Common myeloid progenitor, CD34-positive (primary cell): ENCODE data around the gene ABCA10.

Experiments used
- CTCF ChIA-PET: fragments of 350-600 bp; sonication (Branson Sonifier 250); formaldehyde crosslinking; loops from one replicate; lab custom pipeline; 2021; ENCODE audit warnings: antibody characterized with exemption; lab: Charles Lee
- POLR2A ChIA-PET: fragments of 350-600 bp; sonication (Branson Sonifier 250); formaldehyde crosslinking; loops from one replicate; lab custom pipeline; 2021; ENCODE audit warnings: antibody characterized with exemption; lab: Charles Lee
- DNase-seq, 3 donors: peaks; one replicate each; pipeline versions ENCODE4 v3.0.0 to v3.0.0-alpha.2; 2013
- H3K27ac ChIP-seq, 2 experiments: 1 replicate in 1 of 2; 2 replicates in 1 of 2; pipeline ENCODE4 v1.7.0; 2013; ENCODE audit warnings: inconsistent platforms in 2 of 2, low read length in 2 of 2, mild to moderate bottlenecking in 2 of 2, low read depth in 1 of 2, moderate library complexity in 1 of 2; ENCODE audit not compliant: severe bottlenecking in 2 of 2, insufficient read depth in 1 of 2, poor library complexity in 1 of 2
- H3K27me3 ChIP-seq, 5 experiments: replicated peaks in 2 of 5; 1 replicate in 3 of 5; 2 replicates in 2 of 5; pipeline versions ENCODE4 v1.6.1 to v1.7.0; 2013; ENCODE audit warnings: low read length in 4 of 5, mild to moderate bottlenecking in 2 of 5, moderate library complexity in 2 of 5, inconsistent platforms in 1 of 5; ENCODE audit not compliant: insufficient read depth in 5 of 5, control insufficient read depth in 4 of 5
- H3K36me3 ChIP-seq, 4 experiments: 1 replicate in 2 of 4; 2 replicates in 2 of 4; pipeline versions ENCODE4 v1.6.1 to v1.7.0; 2013; ENCODE audit warnings: low read length in 3 of 4, control low read depth in 1 of 4, mild to moderate bottlenecking in 1 of 4; ENCODE audit not compliant: control insufficient read depth in 4 of 4, insufficient read depth in 4 of 4
- H3K4me1 ChIP-seq, 4 experiments: 1 replicate in 3 of 4; 2 replicates in 1 of 4; pipeline versions ENCODE4 v1.6.1 to v1.7.1; 2013; ENCODE audit warnings: low read length in 3 of 4, mild to moderate bottlenecking in 3 of 4, control low read depth in 1 of 4, inconsistent platforms in 1 of 4, moderate library complexity in 1 of 4; ENCODE audit not compliant: control insufficient read depth in 4 of 4, insufficient read depth in 4 of 4; ENCODE audit errors: control extremely low read depth in 1 of 4
- H3K4me3 ChIP-seq, 7 experiments: 1 replicate in 4 of 7; 2 replicates in 3 of 7; pipeline versions ENCODE4 v1.5.1 to v1.7.0; 2013; ENCODE audit warnings: mild to moderate bottlenecking in 7 of 7, low read length in 6 of 7, moderate library complexity in 6 of 7, inconsistent platforms in 2 of 7, low read depth in 2 of 7, control low read depth in 1 of 7; ENCODE audit not compliant: insufficient read depth in 4 of 7, control insufficient read depth in 1 of 7; ENCODE audit errors: extremely low read depth in 1 of 7
- H3K9me3 ChIP-seq, 5 experiments: 1 replicate in 4 of 5; 2 replicates in 1 of 5; pipeline versions ENCODE4 v1.6.1 to v1.7.1; 2013; ENCODE audit warnings: low read length in 4 of 5, mild to moderate bottlenecking in 2 of 5, inconsistent platforms in 1 of 5, low read depth in 1 of 5, moderate library complexity in 1 of 5; ENCODE audit not compliant: control insufficient read depth in 4 of 5, insufficient read depth in 2 of 5; ENCODE audit errors: control extremely low read depth in 1 of 5
- WGBS: methylation state at CpG from one replicate; pipeline ENCODE4 v1.1.5; 2013; ENCODE audit not compliant: insufficient coverage; 5-methylcytosine and 5-hydroxymethylcytosine counted together

The ABCA10 gene

GRCh38 chr17:69147460-69147859 lies 81.2 kb downstream of the ABCA10 start:
- WGBS, result 100% methylated on average over 2 of the region's 2 CpGs
- POLR2A ChIA-PET, result no interaction called here
- H3K4me1 ChIP-seq, result no peaks in the 10 kb centered on the region
- DNase-seq, result no peak
- H3K27me3 ChIP-seq, result no peaks in the 10 kb centered on the region
- CTCF ChIA-PET, result no interaction called here
- H3K9me3 ChIP-seq, result no peaks in the 10 kb centered on the region
- no peaks in the 10 kb centered on the region for H3K36me3 ChIP-seq
- no peak overlapping the region for H3K27ac ChIP-seq
- no peak overlapping the region for H3K4me3 ChIP-seq

GRCh38 chr17:69144331-69145255 lies 84.0 kb downstream of the ABCA10 start:
- 100% methylated on average over 1 of the region's 2 CpGs for WGBS
- no peaks in the 10 kb centered on the region for H3K4me1 ChIP-seq
- no peak for DNase-seq
- no peaks in the 10 kb centered on the region for H3K36me3 ChIP-seq
- no peaks in the 10 kb centered on the region for H3K27me3 ChIP-seq
- ChIA-PET CTCF (no interaction called here), POLR2A (no interaction called here)
- no peaks in the 10 kb centered on the region for H3K9me3 ChIP-seq
- no peak overlapping the region for H3K4me3 ChIP-seq
- H3K27ac ChIP-seq, result no peak overlapping the region

- ChIA-PET POLR2A (no interaction called here), CTCF (no interaction called here)
- H3K9me3 ChIP-seq, result no peaks in the 10 kb centered on the region
- no peak overlapping the region for H3K27ac ChIP-seq
- H3K4me3 ChIP-seq, result no peak overlapping the region
- no peaks in the 10 kb centered on the region for H3K4me1 ChIP-seq
- WGBS, result 100% methylated on average over 1 of the region's 3 CpGs
- H3K36me3 ChIP-seq, result no peaks in the 10 kb centered on the region
- no peaks in the 10 kb centered on the region for H3K27me3 ChIP-seq
- DNase-seq, result no peak
These were observed 84.9 kb downstream of the ABCA10 start for GRCh38 chr17:69143683-69144231.

GRCh38 chr17:69143151-69143550 lies 85.5 kb downstream of the ABCA10 start:
- ChIA-PET CTCF (no interaction called here), POLR2A (no interaction called here)
- DNase-seq, result no peak
- Histone ChIP-seq H3K9me3 (no peaks in the 10 kb centered on the region), H3K27ac (no peak overlapping the region), H3K36me3 (no peaks in the 10 kb centered on the region), H3K27me3 (no peaks in the 10 kb centered on the region), H3K4me1 (no peaks in the 10 kb centered on the region), H3K4me3 (no peak overlapping the region)
- no CpG with 5 or more reads among the region's 1 CpG for WGBS

- Histone ChIP-seq H3K4me3 (no peak overlapping the region), H3K4me1 (no peaks in the 10 kb centered on the region), H3K36me3 (no peaks in the 10 kb centered on the region), H3K9me3 (no peaks in the 10 kb centered on the region), H3K27ac (no peak overlapping the region), H3K27me3 (no peaks in the 10 kb centered on the region)
- DNase-seq, result no peak
- WGBS, result 90% methylated on average over 1 of the region's 3 CpGs
- POLR2A ChIA-PET, result no interaction called here
- CTCF ChIA-PET, result no interaction called here
These were observed 86.3 kb downstream of the ABCA10 start for GRCh38 chr17:69142175-69142802.

- 93% methylated on average over 2 of the region's 4 CpGs for WGBS
- Histone ChIP-seq H3K27me3 (no peaks in the 10 kb centered on the region), H3K36me3 (no peaks in the 10 kb centered on the region), H3K9me3 (peaks cover 0 to 1% (median 0%) of the 10 kb centered on the region in 5 experiments), H3K4me3 (no peak within 1 kb of the TSS), H3K4me1 (no peaks in the 10 kb centered on the region), H3K27ac (no peak within 1 kb of the TSS)
- ChIA-PET POLR2A (no interaction called here), CTCF (interaction anchor here (1.6 kb wide), 1 partner anchor 26 kb away, joined by 3 read pairs; no protein-coding TSS in a partner anchor)
- DNase-seq, result no peak
These were observed 87.0 kb downstream of the ABCA10 start, which contains the start of gene ABCA6 for GRCh38 chr17:69141431-69142174. Gene ABCA6 (minus strand): TSS chr17:69141895. CDS start chr17:69140703, 1,192 bp downstream.
